Thoracic aorta (tissue), 2 donors: ENCODE results near the gene ADAMTSL3. TPM values are rescaled to one million over a fixed set of nuclear protein-coding genes. Genes with fewer than 3 reads are reported as not detected.

Experiments used
- ATAC-seq: fragments of 150-250 bp; one replicate; pipeline ENCODE4 v1.8.0; 2017; ENCODE audit warnings: low read depth; ENCODE audit not compliant: insufficient number of reproducible peaks, low FRiP score
- DNase-seq: peaks from one replicate; pipeline ENCODE4 v3.0.0-alpha.2; 2020; ENCODE audit warnings: low spot score
- H3K27ac ChIP-seq, 2 donors: fragments of 200-600 bp; sonication (generic); 1 replicate in 1 of 2; 2 replicates in 1 of 2; pipeline ENCODE4 v1.5.1; 2016; ENCODE audit warnings: mild to moderate bottlenecking in 2 of 2, moderate library complexity in 2 of 2
- H3K27me3 ChIP-seq: fragments of 200-600 bp; sonication (generic); replicated peaks from 2 replicates; pipeline ENCODE4 v1.6.0; 2016; ENCODE audit warnings: mild to moderate bottlenecking; ENCODE audit not compliant: insufficient read depth
- H3K36me3 ChIP-seq: fragments of 200-600 bp; sonication (generic); one replicate; pipeline ENCODE4 v1.5.1; 2016
- H3K4me1 ChIP-seq, 2 donors: fragments of 200-600 bp; sonication (generic); 1 replicate in 1 of 2; 2 replicates in 1 of 2; pipeline versions ENCODE4 v1.5.1 to v1.6.0; 2016; ENCODE audit warnings: low read depth in 2 of 2, mild to moderate bottlenecking in 1 of 2; ENCODE audit not compliant: control insufficient read depth in 1 of 2
- H3K4me3 ChIP-seq: fragments of 200-600 bp; sonication (generic); 2 replicates; pipeline ENCODE4 v1.5.1; 2016; ENCODE audit warnings: mild to moderate bottlenecking
- H3K9me3 ChIP-seq: fragments of 200-600 bp; sonication (generic); 2 replicates; pipeline ENCODE4 v1.5.1; 2016
- CTCF ChIP-seq: fragments of 200-600 bp; sonication (generic); IDR thresholded peaks from one replicate; pipeline ENCODE4 v1.5.1; 2019; ENCODE audit warnings: antibody characterized with exemption
- total RNA-seq, 2 donors: library from RNA; depleted of rRNA; stranded (reverse); fragments of >200 nt; gene quantifications; one replicate each; pipeline versions ENCODE4 v1.1.0 to v1.2.3, GENCODE V29; 2016

Gene ADAMTSL3
- total RNA-seq, 2 donors from 2014 or later = 41.4 to 45.4 TPM

- no peak for ATAC-seq
- Histone ChIP-seq H3K4me1 (peaks cover 0 to 7% of the 10 kb centered on the region in 2 donors), H3K36me3 (peaks cover 8% of the 10 kb centered on the region), H3K27me3 (no peaks in the 10 kb centered on the region), H3K9me3 (no peaks in the 10 kb centered on the region), H3K27ac (no peak overlapping the region), H3K4me3 (no peak overlapping the region)
- DNase-seq = no peak
- TF ChIP-seq CTCF = no peak
Observed at GRCh38 chr15:83922649-83923294, 268.8 kb downstream of the ADAMTSL3 start.

DNA sequence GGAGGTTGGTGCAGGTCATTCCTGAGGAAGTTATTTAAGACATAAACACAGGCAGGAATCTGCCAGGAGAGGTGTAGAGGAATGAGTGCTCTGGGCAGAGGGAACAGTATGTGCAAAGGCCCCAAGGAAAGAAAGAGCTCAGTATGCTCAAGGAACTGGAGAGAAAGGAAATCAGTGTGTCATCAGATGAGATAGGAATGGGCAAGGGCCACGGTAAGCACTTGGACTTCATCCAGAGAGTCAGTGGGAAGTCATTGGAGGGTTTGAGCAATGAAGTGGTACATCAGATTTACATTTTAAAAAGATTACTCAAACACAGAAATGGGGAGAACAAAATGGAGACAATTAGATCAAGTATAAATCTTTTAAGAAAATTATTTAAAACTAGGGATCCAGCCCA is 272.2 kb downstream of the ADAMTSL3 start:
- peaks cover 8% of the 10 kb centered on the region for H3K36me3 ChIP-seq

GRCh38 chr15:83927704-83928391 is 273.9 kb downstream of the ADAMTSL3 start:
- no peak for ATAC-seq
- TF ChIP-seq CTCF = no peak

More for the DNA sequence above, 272.2 kb downstream of the ADAMTSL3 start:
- H3K4me3 ChIP-seq = no peak overlapping the region
- TF ChIP-seq CTCF = no peak
- H3K4me1 ChIP-seq = peaks cover 1 to 21% of the 10 kb centered on the region in 2 donors
- no peak for ATAC-seq
- no peaks in the 10 kb centered on the region for H3K27me3 ChIP-seq
- DNase-seq = no peak
- H3K27ac ChIP-seq = no peak overlapping the region
- H3K9me3 ChIP-seq = no peaks in the 10 kb centered on the region

GRCh38 chr15:83928392-83928734 is 274.4 kb downstream of the ADAMTSL3 start:
- H3K4me3 ChIP-seq = no peak overlapping the region
- no peak overlapping the region for H3K27ac ChIP-seq
- DNase-seq (no peak), ATAC-seq (no peak)
- peaks cover 8% of the 10 kb centered on the region for H3K36me3 ChIP-seq
- no peaks in the 10 kb centered on the region for H3K9me3 ChIP-seq
- no peak for TF ChIP-seq CTCF
- H3K27me3 ChIP-seq = no peaks in the 10 kb centered on the region
- peaks cover 9 to 35% of the 10 kb centered on the region in 2 donors for H3K4me1 ChIP-seq

More at GRCh38 chr15:83927704-83928391, 273.9 kb downstream of the ADAMTSL3 start:
- peaks cover 9 to 35% of the 10 kb centered on the region in 2 donors for H3K4me1 ChIP-seq
- H3K36me3 ChIP-seq = peaks cover 8% of the 10 kb centered on the region
- no peaks in the 10 kb centered on the region for H3K27me3 ChIP-seq
- no peaks in the 10 kb centered on the region for H3K9me3 ChIP-seq
- H3K27ac ChIP-seq = no peak overlapping the region
- DNase-seq = no peak
- no peak overlapping the region for H3K4me3 ChIP-seq

- Histone ChIP-seq H3K27ac (peak overlapping the region; percentile 17 to 78), H3K27me3 (no peaks in the 10 kb centered on the region), H3K4me1 (peaks cover 9 to 35% of the 10 kb centered on the region in 2 donors), H3K9me3 (no peaks in the 10 kb centered on the region), H3K4me3 (no peak overlapping the region), H3K36me3 (peaks cover 8% of the 10 kb centered on the region)
- DNase-seq (no peak), ATAC-seq (no peak)
- TF ChIP-seq CTCF = no peak
Observed at GRCh38 chr15:83928878-83929418, 275.0 kb downstream of the ADAMTSL3 start.
